ENCODE measurements around the gene HAGH. TPM values are rescaled to one million over a fixed set of nuclear protein-coding genes. Genes with fewer than 3 reads are reported as not detected.

Gene HAGH
- polyA plus RNA-seq, 1 donor (not counting 4 experiments of a cell fraction or from before 2014, with no cell fraction given), result 17.7 TPM

GRCh38 chr16:1863681-1864460, 37.2 kb upstream of the HAGH start:
- dilution Hi-C loops (cut with MboI; ENCODE audit: extremely low pct_ligation_motif_present, low sequenced_read_pairs), result no loop called here
- H3K27me3 ChIP-seq (ENCODE audit: control insufficient read depth, extremely low read depth, insufficient read depth, low read length), result peaks cover 10% of the 10 kb centered on the region
- no peak overlapping the region for H2AFZ ChIP-seq (ENCODE audit: control insufficient read depth, low read length)
- TF ChIP-seq EZH2 (IDR thresholded peaks at IDR 0.05; ENCODE audit: low read length), result no peak
- peak in 2 of 3 experiments; percentile 27 to 43 for TF ChIP-seq CTCF (optimal IDR thresholded peaks at IDR 0.05 in 1 of 3, IDR thresholded peaks at IDR 0.05 in 1 of 3, conservative IDR thresholded peaks at IDR 0.05 in 1 of 3; ENCODE audit: extremely low read depth in 1 of 3, insufficient read depth in 2 of 3, low read length in 3 of 3)
- H3K4me2 ChIP-seq (ENCODE audit: control insufficient read depth, extremely low read depth, insufficient read depth, low read depth, low read length), result no peak overlapping the region
- H3K9ac ChIP-seq (ENCODE audit: control insufficient read depth, extremely low read depth, insufficient read depth, low read length), result no peak overlapping the region
- DNase-seq (ENCODE audit: low read depth, low spot score) (no peak), FAIRE-seq (no peak)
- no peaks in the 10 kb centered on the region for H3K9me3 ChIP-seq (ENCODE audit: control insufficient read depth, low read depth, low read length)
- H3K4me1 ChIP-seq (ENCODE audit: control insufficient read depth, extremely low read depth, insufficient read depth, low read length), result no peaks in the 10 kb centered on the region
- no peak overlapping the region for H3K4me3 ChIP-seq (ENCODE audit: control insufficient read depth in 2 of 3, extremely low read depth in 1 of 3, insufficient read depth in 2 of 3, low read depth in 1 of 3, low read length in 3 of 3)
- H3K9me1 ChIP-seq (ENCODE audit: control insufficient read depth, extremely low read depth, insufficient read depth, low read length), result no peaks in the 10 kb centered on the region
- H3K79me2 ChIP-seq (ENCODE audit: control insufficient read depth, insufficient read depth, low read length), result no peaks in the 10 kb centered on the region
- H4K20me1 ChIP-seq (ENCODE audit: control insufficient read depth, extremely low read depth, insufficient read depth, low read length), result no peaks in the 10 kb centered on the region
- no peak overlapping the region for H3K27ac ChIP-seq (ENCODE audit: control insufficient read depth, insufficient read depth, low read length)
- no peaks in the 10 kb centered on the region for H3K36me3 ChIP-seq (ENCODE audit: control insufficient read depth in 2 of 2, extremely low read depth in 1 of 2, insufficient read depth in 2 of 2, low read length in 2 of 2)

GRCh38 chr16:1862394-1862793, 35.8 kb upstream of the HAGH start:
- Histone ChIP-seq H3K79me2 (ENCODE audit: control insufficient read depth, insufficient read depth, low read length) (no peaks in the 10 kb centered on the region), H3K27me3 (ENCODE audit: control insufficient read depth, extremely low read depth, insufficient read depth, low read length) (peaks cover 18% of the 10 kb centered on the region), H4K20me1 (ENCODE audit: control insufficient read depth, extremely low read depth, insufficient read depth, low read length) (no peaks in the 10 kb centered on the region), H3K36me3 (ENCODE audit: control insufficient read depth in 2 of 2, extremely low read depth in 1 of 2, insufficient read depth in 2 of 2, low read length in 2 of 2) (no peaks in the 10 kb centered on the region), H3K4me2 (ENCODE audit: control insufficient read depth, extremely low read depth, insufficient read depth, low read depth, low read length) (no peak overlapping the region), H3K9ac (ENCODE audit: control insufficient read depth, extremely low read depth, insufficient read depth, low read length) (no peak overlapping the region), H3K27ac (ENCODE audit: control insufficient read depth, insufficient read depth, low read length) (no peak overlapping the region), H2AFZ (ENCODE audit: control insufficient read depth, low read length) (no peak overlapping the region), H3K4me1 (ENCODE audit: control insufficient read depth, extremely low read depth, insufficient read depth, low read length) (no peaks in the 10 kb centered on the region), H3K4me3 (ENCODE audit: control insufficient read depth in 2 of 3, extremely low read depth in 1 of 3, insufficient read depth in 2 of 3, low read depth in 1 of 3, low read length in 3 of 3) (no peak overlapping the region), H3K9me3 (ENCODE audit: control insufficient read depth, low read depth, low read length) (no peaks in the 10 kb centered on the region), H3K9me1 (ENCODE audit: control insufficient read depth, extremely low read depth, insufficient read depth, low read length) (no peaks in the 10 kb centered on the region)
- FAIRE-seq (no peak), DNase-seq (ENCODE audit: low read depth, low spot score) (no peak)
- TF ChIP-seq EZH2 (IDR thresholded peaks at IDR 0.05; ENCODE audit: low read length) (no peak), CTCF (optimal IDR thresholded peaks at IDR 0.05 in 1 of 3, IDR thresholded peaks at IDR 0.05 in 1 of 3, conservative IDR thresholded peaks at IDR 0.05 in 1 of 3; ENCODE audit: extremely low read depth in 1 of 3, insufficient read depth in 2 of 3, low read length in 3 of 3) (no peak)
- dilution Hi-C loops (cut with MboI; ENCODE audit: extremely low pct_ligation_motif_present, low sequenced_read_pairs), result no loop called here
